H1 (cell line): ENCODE data around the gene ATP6V0A1. TPM values are rescaled to one million over a fixed set of nuclear protein-coding genes. Genes with fewer than 3 reads are reported as not detected.

ENCODE experiments used
- HDAC6 ChIP-seq: IDR thresholded peaks from one replicate; pipeline ENCODE4 v1.7.1; 2012; ENCODE audit warnings: low read depth, mild to moderate bottlenecking, inconsistent platforms, low read length, moderate library complexity
- polyA plus RNA-seq, 7 experiments: library from polyadenylated mRNA; depleted of rRNA in 3 of 7; stranded (reverse) in 5 of 7; unstranded in 2 of 7; fragments of >200 nt in 5 of 7; fragments of 200-250 nt in 2 of 7; gene quantifications; 1 replicate in 5 of 7; 2 replicates in 1 of 7; 4 replicates in 1 of 7; pipeline versions ENCODE4 v1.2.1 to v1.2.3, GENCODE V29; 2011 to 2013; ENCODE audit warnings: missing spikeins in 2 of 7, mixed read lengths in 2 of 7
- total RNA-seq: library from RNA; stranded (reverse); fragmentation: NEBNext Ultra II Directional; extraction: Animal tissue kit (Norgen Biotek cat#: 25700); gene quantifications from 2 replicates; pipeline ENCODE4 v1.2.1, GENCODE V29; 2021

Gene ATP6V0A1
- total and polyA plus RNA-seq, 2 of the 8 experiments (the other 6 are each of a cell fraction or from before 2014, with no cell fraction given): 55.3 to 63.4 TPM

DNA sequence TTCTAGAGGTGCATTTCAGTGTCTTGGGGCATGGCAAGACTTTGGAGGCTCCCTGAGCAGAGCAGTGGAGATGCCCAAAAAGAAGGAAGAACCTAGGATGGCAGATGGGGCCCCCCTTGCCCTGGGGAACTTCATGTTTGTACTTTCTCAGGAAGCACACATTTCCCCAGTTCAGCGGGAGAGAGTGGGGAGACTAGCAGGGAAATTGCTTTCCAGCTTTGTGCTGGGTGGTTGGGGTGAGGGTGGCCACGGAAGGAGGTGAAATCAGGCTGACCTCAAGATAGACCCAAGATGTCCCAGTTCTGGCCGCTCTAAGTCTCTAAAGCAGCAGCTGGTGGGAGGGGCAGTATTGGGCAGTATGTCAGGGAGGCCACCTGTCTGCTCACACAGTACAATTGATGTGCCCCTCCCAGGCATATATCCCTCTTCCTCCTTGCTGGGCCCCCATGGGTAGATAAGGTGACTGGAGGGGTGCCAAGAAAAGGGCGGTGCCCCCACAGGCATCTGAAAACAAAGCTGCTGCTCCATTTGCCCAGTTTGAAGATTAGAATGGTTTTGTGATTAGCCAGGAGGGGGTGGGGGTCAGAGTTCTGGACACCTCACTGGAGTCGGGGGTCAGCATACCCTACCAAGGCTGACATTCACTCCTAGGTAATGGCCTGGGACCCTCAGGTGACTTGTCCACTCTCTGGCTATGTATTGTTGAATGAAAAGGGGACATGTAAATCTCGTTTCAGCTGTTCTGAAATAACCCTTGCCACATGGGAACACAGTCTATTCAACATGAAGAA is 60.3 kb downstream of the ATP6V0A1 start (continued):
- TF ChIP-seq HDAC6: no peak
- TF ChIP-seq, all 59 proteins: peak for 0
